HG02884 (cell line): ENCODE data around the gene GPC6.

Source experiments
- ATAC-seq: cut with Tn5 transposase; IDR thresholded peaks from one replicate; pipeline ENCODE4 v1.9.1; 2021; ENCODE audit warnings: mild to moderate bottlenecking, moderate library complexity; ENCODE audit not compliant: unreplicated experiment

The GPC6 gene

DNA sequence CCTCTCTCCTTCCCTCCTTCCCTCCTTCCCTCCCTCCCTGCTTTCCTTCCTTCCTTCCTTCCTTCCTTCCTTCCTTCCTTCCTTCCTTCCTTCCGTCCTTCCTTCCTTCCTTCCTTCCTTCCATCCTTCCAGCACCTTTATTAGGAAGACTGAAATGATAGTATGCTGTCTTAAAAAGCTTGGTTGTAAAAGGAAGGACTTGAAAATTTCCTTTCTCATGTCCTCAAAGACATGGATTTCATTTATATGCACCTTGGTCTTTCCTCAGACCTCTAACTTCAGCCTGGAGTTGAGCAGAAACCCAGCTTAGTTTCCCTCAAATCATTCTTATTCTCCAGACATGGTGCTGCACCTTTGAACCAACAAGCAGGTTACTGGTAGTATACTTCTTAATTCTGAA is 141.7 kb downstream of the GPC6 start:
- ATAC-seq, result no peak

DNA sequence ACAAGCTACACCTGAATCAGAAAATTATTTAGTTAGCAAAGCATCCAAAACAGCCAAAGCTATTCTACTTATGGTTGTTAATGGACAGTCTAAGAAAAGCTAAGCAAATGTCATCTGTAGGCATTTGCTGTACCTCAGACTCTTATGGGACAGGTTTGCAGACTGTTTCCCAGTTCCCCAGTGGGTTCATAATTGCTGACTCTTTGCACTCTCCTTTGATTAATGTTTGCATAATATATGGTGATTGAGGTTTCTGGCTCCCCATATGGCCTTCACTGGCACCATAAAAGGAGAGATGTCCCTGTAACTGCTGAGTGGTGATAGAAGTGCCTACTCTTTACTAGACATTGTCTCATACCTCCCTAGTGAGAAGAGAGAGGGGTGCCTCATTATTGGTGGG is 142.1 kb downstream of the GPC6 start:
- ATAC-seq, result no peak

DNA sequence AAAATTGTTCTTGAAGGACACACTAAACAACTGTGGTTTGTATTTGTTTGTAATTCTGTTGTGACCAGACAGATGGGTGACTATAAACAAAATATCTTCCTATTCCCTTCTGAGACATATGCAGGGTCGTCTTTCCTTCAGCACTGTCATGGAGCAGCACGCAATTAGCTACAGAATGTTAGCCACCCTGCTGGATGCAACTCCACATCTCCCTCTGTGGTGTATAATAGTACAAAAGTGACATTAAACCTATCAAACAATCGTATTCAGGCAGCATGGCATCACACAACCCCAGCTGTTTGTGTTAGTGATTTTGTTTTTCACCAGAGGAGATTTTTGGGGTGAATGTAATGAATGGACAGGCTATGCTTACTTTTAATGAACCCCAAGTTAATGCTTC is 146.2 kb downstream of the GPC6 start:
- no peak for ATAC-seq

DNA sequence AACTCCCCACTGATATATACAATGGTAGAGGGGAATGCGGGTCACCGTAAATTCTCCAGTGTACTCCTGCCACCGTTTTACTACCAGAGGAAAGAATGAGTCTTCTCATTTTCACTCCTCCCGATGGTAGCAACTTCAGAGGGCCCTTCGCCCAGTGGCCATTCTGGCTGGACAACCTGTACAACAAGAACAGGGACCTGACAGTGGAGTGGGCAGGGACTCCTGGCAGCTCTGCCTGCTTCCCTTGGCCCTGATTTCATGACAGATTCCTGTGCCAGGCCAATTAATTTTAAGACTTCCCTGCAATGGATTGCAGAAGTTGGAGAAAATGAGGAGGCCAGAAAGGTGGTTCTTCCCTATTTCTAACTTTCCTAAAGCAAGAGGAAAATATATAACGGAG is 148.9 kb downstream of the GPC6 start:
- no peak for ATAC-seq

DNA sequence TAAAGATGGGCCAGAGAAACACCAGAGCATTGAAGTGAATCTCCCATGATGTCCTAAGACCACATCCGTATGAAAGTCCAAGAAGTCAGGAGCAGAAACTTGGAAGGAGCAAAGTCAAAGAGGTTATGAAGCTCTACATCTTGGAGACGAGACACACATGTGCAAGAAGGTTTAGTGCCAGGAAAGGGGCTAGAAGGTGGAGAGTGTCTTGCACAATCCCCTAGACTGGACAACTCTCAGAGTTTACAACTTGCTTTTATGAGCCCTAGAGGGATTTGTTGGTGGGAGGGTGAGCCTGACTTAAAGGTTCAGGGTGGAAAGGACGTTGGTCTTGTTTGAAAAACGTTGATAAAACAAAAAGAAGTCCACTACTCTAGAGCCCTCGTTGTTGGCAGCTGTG is 150.6 kb downstream of the GPC6 start:
- no peak for ATAC-seq

DNA sequence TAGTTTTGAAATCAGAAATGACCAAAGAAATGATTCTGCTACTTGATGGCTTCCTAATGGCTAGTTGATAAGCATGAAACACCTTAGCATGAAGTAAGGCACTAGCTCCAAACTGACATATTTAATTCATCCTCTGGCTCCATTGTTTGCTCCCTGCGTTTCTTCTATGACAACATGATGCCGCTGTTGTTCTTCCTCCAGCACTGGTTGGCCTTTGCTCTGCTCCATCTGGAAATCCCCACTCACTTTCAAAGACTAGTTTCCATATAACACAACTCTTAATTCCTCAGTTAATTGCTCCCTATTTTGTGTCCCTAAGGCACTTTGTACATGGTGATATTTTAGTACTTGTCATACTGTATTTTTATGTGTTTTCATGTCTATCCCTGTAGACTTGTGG is 151.6 kb downstream of the GPC6 start:
- no peak for ATAC-seq

DNA sequence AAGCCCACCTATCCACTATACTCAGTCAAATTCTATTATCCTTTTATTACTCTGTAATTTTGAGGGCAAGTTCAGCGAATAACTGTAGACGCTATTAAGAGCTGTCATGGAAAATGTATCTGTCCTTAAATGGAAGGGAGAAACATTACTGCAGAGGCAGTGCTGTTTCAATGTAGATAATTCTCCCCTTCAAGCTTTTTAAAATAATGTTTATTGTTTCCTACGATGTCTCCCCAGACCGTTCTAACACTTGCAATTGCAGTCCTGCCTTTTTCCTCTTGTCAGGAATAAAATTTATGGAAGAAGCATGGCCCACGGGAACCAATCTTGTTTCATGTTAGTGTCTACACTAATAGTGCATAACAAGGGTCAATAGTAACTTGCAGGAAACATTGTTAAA is 159.5 kb downstream of the GPC6 start:
- ATAC-seq, result no peak

DNA sequence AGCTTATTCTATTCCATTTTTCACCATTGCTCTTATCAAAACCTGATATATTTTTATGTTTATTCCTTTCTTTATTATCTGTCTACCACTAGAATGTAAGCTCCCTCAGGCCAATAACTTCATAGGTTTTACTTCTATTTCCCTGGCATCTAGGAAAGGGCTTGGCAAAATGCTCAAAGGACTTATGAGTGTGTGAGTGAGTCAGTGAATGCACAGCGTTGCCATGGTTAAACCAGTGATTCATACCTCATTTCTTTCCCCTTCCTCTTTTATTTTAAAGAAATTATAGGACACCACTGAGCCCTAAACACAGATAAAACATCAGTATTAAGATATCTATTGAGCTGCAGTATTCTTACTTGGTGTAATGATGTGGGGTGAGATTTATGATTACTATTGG is 162.1 kb downstream of the GPC6 start:
- no peak for ATAC-seq

DNA sequence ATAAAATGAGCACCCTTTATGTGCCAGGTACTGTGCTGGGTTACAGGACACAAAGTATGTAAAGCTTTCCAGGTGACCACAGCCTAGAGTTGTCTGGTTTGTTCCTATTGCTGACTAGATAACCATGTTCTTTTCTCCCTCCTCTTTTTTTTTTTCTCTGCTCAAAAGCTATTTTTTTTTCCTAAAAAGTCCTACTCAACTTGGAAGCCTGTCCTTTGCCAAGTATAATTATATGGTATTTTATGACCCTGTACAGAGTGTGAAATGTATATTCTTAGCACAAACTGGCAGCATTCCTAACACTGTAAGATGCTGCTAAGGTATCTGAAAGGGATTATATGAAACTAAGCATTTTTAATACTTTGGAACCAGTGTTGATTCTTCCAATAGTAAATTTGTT is 171.0 kb downstream of the GPC6 start:
- no peak for ATAC-seq

DNA sequence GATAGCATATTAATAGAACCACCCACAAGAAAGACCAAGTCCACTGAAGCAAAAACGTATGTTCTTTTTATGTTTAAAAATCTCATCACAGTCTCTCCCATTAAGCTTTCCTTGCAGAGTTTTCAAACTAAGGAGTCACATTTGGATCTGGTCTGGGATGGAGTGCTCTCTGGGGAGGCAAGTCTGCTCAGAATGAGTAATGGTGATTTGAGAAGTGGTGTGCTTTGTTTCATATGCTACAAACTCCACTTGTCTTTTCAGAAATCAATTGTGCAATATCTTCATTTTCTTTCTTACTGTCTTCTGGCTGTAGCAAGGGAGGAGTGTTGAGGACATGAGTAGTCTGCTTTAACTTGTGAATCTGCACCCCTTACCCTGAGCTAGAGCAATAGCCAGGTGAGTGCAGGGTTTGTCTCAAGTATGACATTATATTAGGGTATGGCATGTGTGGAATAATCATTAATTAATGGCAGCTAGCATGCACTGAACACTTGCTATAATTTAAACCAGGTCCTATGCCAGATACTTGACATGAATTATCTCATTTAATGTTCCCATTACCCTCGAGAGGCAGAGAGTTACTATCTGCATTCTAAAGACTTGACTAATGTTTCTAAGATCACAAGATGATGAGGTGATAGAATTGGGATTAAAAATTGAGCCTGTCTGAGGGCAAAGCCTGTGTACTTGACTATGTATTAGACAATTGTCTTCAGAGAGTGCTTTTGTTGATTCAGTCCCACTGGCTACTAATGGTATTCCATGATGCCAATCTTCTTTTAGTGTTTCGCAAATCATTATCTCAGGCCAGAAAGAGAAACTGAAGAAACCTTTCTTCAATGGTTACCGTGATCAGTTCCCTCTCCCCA is 171.8 kb downstream of the GPC6 start:
- ATAC-seq, result no peak

DNA sequence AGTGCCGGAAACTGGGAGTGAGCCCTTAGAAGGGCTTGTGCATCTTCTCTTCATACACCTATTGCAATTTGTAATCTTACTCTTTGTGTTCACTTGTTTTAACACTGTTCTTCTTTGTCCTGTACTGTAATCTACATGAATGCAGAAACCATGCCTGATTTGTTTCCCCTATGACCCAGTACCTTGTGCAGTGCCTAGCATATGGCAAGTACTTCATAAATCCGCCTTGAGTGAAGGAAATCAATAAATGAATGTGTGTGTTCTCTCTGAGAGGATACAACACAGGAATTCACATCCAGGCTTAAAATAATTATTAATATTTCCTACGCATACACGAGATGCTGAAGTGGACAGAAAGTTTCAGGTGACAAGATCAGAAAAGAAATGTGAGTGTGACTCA is 172.6 kb downstream of the GPC6 start:
- ATAC-seq, result no peak

DNA sequence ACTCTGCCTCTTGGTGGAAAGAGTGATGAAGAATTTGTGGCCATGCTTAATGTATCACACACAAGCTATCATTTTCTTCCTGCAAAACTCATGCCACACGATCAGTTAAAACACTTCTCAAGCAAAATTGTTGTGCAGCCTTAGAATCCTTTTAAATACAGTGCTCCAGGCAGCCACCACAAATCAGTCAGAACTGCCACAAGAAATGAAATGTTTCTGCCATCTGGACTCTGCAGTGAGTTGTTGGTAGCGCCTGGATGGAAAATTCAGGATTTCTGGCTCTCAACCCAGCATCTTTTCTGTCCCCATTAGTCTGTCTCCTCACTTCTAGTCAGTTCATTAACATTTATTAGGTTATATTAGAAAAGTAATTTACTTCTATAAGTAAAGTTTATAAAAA is 179.5 kb downstream of the GPC6 start:
- ATAC-seq, result no peak

DNA sequence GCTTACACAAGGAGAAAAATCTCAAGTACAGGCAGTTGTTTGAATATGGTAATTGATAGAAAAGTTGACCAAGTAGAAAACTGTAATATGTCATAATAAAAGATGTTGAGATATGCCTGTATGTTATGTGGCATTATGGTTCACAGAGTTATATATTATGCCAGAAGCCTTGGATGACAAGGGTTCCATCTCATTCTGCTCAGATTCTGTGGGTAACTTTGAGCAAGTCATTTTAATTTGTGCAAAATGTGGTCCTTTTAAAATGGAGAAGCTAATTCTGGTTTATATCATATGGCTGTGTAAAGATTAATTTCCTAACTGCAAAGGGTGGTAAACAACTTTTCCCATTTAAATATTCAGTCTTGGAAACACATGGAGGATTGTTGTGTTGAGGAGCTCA is 180.9 kb downstream of the GPC6 start:
- ATAC-seq, result no peak

DNA sequence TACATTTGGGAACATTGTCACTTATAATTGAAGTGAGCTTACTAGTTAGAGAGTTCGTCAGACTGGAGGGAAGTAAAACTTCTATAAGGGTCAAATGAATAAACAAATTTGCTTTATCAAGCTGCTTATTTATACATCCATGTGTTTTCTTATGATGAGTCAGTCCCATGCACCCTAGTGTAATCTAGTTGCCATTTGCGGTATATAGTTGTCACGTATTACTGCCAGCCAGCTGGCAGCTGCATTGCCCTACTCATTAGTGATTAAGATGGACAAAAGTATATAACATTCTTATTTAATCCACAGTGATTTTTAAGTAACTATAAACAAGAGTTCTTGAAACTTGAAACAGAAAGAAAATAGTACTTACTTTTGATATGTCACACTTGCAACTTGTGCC is 182.4 kb downstream of the GPC6 start:
- ATAC-seq, result no peak

DNA sequence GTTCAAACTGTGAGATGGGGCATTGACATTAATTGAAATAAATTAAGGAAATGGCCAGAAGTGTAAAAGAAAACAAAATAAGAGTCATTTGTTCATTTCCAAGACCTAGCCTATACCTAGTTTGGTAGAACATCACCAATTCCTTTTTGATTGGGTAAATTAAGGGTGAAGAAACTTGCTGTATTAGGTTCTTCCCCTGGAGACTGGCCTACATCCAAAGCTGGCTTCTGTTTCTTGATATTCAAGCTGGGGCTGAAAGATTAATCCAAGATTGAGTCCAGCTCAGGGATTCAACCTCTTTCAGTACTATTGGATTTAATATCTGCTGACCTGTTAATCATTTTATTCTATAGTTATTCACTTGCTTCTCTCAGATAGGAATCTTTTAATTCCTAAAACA is 183.2 kb downstream of the GPC6 start:
- ATAC-seq, result no peak

DNA sequence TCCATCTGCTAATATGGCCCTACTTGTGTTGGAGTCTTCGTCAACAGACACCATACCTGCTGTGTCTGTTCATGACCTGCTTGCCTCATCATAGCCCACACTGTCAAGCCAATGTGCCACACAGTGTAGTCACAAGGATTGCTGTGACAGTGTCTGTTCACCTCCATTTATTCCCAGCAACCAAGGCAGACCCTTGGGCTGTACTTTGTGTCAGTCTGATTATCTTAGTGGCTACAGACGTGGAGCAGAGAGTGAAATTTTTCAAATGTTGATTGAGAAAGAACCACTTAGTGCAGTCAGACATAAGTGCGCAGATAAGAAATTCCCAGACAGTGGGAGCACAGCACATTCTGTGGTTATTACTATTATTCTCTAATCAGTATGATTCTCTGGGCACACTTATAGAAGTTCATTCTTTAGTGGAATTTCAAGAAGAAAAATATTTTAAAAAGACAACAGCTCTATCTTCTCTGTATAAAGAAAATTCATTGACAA is 184.6 kb downstream of the GPC6 start:
- no peak for ATAC-seq

DNA sequence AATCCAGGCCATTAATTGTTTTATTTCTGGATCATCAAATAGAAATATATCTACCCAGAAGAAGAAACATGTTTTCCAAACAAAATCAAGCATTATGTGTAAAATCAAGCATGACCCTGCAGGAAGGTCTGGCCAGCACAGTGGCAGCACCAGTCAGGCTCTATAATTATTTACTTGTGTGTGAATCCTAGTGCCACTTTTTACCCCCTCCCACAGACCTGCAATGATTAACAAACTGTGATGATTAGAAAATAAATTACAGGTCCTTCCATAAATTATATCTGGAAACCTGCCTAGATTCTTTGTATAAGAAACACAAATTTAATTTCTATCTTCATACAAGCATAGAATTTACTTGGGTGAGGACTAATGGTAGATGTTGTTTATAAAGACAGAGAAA is 186.1 kb downstream of the GPC6 start:
- ATAC-seq, result no peak

DNA sequence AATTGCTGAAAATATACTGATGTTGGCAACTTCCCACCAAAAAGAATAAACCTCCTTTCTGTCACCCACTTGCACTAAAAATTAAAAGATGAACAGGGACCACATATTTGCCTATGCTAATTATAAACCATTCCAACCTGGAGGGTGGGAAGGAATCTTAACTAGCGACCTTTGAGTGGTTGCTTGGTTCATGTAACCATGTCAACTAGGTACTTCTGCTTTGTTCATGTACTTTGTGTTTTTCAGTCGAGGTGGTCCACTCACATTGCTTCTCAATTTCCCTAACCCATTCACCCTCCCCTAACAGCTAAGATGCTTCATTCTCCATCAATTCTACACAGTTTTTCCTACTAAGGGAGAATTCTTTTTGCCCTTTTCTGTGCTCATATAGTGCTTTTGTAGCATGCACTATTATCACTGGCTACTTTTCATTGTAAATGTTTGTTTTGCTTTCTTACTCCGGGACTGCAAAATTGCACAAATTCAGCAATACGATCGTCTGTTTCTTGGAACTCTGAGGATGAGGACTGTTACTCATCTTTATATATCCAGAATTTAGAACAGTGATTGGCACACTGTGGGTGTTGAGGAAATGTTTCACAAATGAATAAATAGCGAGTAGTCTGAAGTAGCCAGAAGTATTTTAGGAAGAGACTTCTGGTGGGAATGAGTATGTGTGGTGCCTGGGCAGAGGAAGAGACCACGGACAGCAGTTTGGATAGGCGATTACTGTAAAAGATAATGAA is 187.5 kb downstream of the GPC6 start:
- ATAC-seq, result no peak

DNA sequence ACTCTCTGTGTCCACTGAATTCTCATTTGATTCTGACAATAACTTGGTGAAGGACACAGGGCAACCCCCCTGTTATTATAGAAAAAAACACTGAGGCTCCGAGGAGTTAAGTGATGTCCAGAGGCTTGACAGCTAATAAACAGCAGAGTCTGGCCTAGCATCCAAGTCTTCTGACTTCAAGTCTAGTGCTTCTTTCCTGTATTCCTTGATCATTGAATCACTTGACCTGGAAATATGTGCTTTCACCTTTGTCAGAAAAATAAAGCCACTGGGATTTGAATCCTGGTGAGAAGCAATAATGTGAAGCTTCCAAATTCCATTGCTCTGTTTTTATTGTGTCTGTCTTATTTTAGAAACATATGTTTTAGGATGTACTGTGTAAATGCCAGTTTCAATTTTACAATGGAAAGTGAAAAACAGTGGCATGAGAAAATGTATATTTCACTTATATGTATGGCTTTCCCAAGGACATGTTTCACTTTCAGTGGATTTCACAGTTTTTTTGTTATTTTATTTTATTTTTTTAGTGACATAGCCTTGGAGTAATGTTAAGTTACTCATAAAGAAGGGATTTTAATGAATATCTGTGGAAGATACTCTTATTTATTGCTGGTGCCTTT is 190.2 kb downstream of the GPC6 start:
- no peak for ATAC-seq

DNA sequence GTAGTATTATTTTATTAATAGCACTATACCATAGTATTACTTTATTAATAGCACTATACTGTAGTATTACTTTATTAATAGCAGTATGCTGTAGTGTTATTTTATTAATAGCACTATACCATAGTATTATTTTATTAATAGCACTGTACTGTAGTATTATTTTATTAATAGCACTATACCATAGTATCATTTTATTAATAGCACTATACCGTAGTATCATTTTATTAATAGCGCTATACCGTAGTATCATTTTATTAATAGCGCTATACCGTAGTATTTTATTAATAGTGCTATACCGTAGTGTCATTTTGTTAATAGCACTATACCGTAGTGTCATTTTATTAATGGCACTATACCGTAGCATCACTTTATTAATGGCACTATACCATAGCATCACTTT is 191.8 kb downstream of the GPC6 start:
- no peak for ATAC-seq

DNA sequence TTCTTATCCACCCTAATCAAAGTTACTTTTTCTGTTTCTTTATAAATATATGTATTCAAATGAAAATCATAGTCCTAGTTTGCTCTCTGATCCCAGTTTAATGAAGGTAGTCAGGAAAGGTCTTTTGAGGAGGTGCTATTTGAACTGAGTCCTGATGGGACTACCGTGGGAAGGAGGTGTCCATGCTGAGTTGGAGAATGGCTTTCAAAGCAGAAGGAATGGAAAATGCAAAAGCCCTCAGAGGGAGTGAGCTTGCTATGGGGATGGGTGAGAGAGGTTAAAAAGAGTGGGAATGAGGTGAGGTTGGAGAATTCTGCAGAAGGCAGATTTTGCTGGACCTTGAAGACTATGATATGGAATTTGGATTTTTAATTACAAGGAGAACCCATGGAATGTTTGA is 193.6 kb downstream of the GPC6 start:
- ATAC-seq, result no peak

DNA sequence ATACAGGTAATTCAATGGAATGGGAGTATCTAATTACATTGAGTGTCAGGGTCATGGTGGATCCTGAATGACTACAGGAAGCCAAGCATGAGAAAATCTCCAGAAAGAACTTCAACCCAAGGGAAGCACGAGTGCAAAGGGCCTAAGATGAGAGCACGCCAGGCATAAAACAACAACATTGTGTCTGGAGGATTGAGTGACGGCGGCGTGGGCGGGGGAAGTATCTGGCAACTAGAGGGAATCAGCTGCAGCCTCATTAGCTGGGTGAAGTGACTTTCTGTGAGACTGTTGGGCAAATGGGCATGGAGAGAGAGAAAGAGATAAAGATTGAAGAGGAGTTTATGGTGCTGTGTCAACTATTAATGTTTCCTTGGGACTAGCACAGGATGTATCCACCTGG is 194.3 kb downstream of the GPC6 start:
- ATAC-seq, result no peak
